T47D (cell line): ENCODE measurements around the gene NPR1.
A peak's percentile ranks its signal among the peaks of the same experiment; 100 is the strongest.
"Not testable (repeated sequence)": the region's sequence is repeated elsewhere in the genome, so short reads cannot be mapped to it uniquely, and the experiment has no call there.

Source experiments
- DNase-seq, 2 experiments: peaks; one replicate each; pipeline versions ENCODE4 v3.0.0 to v3.0.0-alpha.2; 2011 to 2012; ENCODE audit warnings: low read depth in 1 of 2, low spot score in 1 of 2
- JUND ChIP-seq: IDR thresholded peaks from 2 replicates; pipeline ENCODE4 v1.6.1; 2012; ENCODE audit warnings: low read depth
- in situ Hi-C: cut with HindIII; loops from 2 replicates; pipeline ENCODE4 v1.10.0; 2016; ENCODE audit warnings: low sequenced_read_pairs, low pct_unique_long_range_greater_than_20kb

The NPR1 gene

GRCh38 chr1:153658400-153659174, 19.9 kb upstream of the NPR1 start, which contains the start of gene SNAPIN:
TSS of gene SNAPIN (plus strand) at chr1:153658703. CDS start at chr1:153658744, 41 bp downstream.
- peak; percentile 84 to 95 for DNase-seq
- in situ Hi-C loops, result no loop called here
- TF ChIP-seq JUND, result no peak

- in situ Hi-C loops, result no loop called here
- TF ChIP-seq JUND, result no peak
- no peak for DNase-seq
These were observed 19.3 kb upstream of the NPR1 start for GRCh38 chr1:153659175-153659534.

GRCh38 chr1:153659656-153660055, 18.8 kb upstream of the NPR1 start:
- in situ Hi-C loops, result no loop called here
- TF ChIP-seq JUND, result no peak
- DNase-seq, result no peak

- no peak for DNase-seq
- TF ChIP-seq JUND, result no peak
- in situ Hi-C loops, result no loop called here
These were observed 17.3 kb upstream of the NPR1 start for GRCh38 chr1:153661111-153661708.

GRCh38 chr1:153662269-153662668, 16.2 kb upstream of the NPR1 start:
- no peak for DNase-seq
- in situ Hi-C loops, result no loop called here
- TF ChIP-seq JUND, result no peak

GRCh38 chr1:153663211-153663610, 15.3 kb upstream of the NPR1 start:
- in situ Hi-C loops, result no loop called here
- DNase-seq, result no peak
- no peak for TF ChIP-seq JUND

GRCh38 chr1:153667439-153667838, 11.0 kb upstream of the NPR1 start:
- TF ChIP-seq JUND, result no peak
- in situ Hi-C loops, result no loop called here
- no peak for DNase-seq

- DNase-seq, in situ Hi-C loops: not testable (repeated sequence)
These were observed 9.8 kb upstream of the NPR1 start for GRCh38 chr1:153668672-153669071.

- in situ Hi-C loops, result no loop called here
- TF ChIP-seq JUND, result no peak
- no peak for DNase-seq
These were observed 8.9 kb upstream of the NPR1 start for GRCh38 chr1:153669606-153670005.

- no peak for DNase-seq
- in situ Hi-C loops, result no loop called here
- no peak for TF ChIP-seq JUND
These were observed 8.1 kb upstream of the NPR1 start for GRCh38 chr1:153670257-153670858.

GRCh38 chr1:153670859-153671627, 7.4 kb upstream of the NPR1 start, which contains the start of gene ILF2:
TSS of gene ILF2 (minus strand) at chr1:153670993. CDS start at chr1:153670922, 71 bp downstream.
- DNase-seq, result peak; percentile 99 to 100
- TF ChIP-seq JUND, result no peak
- in situ Hi-C loops, result no loop called here

GRCh38 chr1:153671628-153672353, 6.7 kb upstream of the NPR1 start:
- DNase-seq, result not testable (repeated sequence)

More at GRCh38 chr1:153671628-153672353, 6.7 kb upstream of the NPR1 start:
- in situ Hi-C loops, result not testable (repeated sequence)
